GM18867 (cell line): Measurements from ENCODE around the gene FZD10.

Experiments used
- ATAC-seq: cut with Tn5 transposase; IDR thresholded peaks from one replicate; pipeline ENCODE4 v1.9.1; 2021; ENCODE audit warnings: mild to moderate bottlenecking, moderate library complexity; ENCODE audit not compliant: unreplicated experiment

The FZD10 gene

GRCh38 chr12:130202201-130202600, 39.9 kb downstream of the FZD10 start:
- no peak for ATAC-seq

- ATAC-seq: no peak
Observed at GRCh38 chr12:130203151-130203550, 40.9 kb downstream of the FZD10 start.

- no peak for ATAC-seq
Observed at GRCh38 chr12:130204541-130204953, 42.3 kb downstream of the FZD10 start.

GRCh38 chr12:130205495-130205894, 43.2 kb downstream of the FZD10 start:
- ATAC-seq: no peak

GRCh38 chr12:130212384-130212989, 50.2 kb downstream of the FZD10 start:
- ATAC-seq: no peak

- ATAC-seq: no peak
Observed at GRCh38 chr12:130213249-130213648, 51.0 kb downstream of the FZD10 start.

- ATAC-seq: no peak
Observed at GRCh38 chr12:130214686-130215395, 52.6 kb downstream of the FZD10 start.
